SK-MEL-5 (cell line): Measurements from ENCODE around the gene ARHGAP23. TPM values are rescaled to one million over a fixed set of nuclear protein-coding genes. Genes with fewer than 3 reads are reported as not detected.

Experiments
- DNase-seq: peaks from one replicate; pipeline ENCODE4 v3.0.0-alpha.2; 2016; ENCODE audit warnings: low read depth, low spot score
- in situ Hi-C: cut with HindIII; loops from 2 replicates; pipeline ENCODE4 v1.10.0; 2016; ENCODE audit warnings: low sequenced_read_pairs, high pct_unique_total_duplicates, low pct_unique_long_range_greater_than_20kb
- total RNA-seq: library from RNA; depleted of rRNA; stranded (reverse); fragments of >200 nt; shearing (Covaris generic); gene quantifications from 2 replicates; pipeline ENCODE4 v1.2.3, GENCODE V29; 2014

Gene ARHGAP23
- total RNA-seq, 1 experiment from 2014 or later, result 0.34 TPM

GRCh38 chr17:38544839-38545209 is 116.6 kb downstream of the ARHGAP23 start:
- in situ Hi-C loops, result no loop called here
- peak; percentile 33 for DNase-seq

- in situ Hi-C loops, result no loop called here
- no peak for DNase-seq
Observed at GRCh38 chr17:38545531-38546225, 117.4 kb downstream of the ARHGAP23 start.

GRCh38 chr17:38546396-38546795 is 118.1 kb downstream of the ARHGAP23 start:
- in situ Hi-C loops, result no loop called here

GRCh38 chr17:38547444-38547843 is 119.2 kb downstream of the ARHGAP23 start:
- in situ Hi-C loops, result no loop called here
- DNase-seq, result no peak

More at GRCh38 chr17:38546396-38546795, 118.1 kb downstream of the ARHGAP23 start:
- no peak for DNase-seq

- in situ Hi-C loops, result no loop called here
- DNase-seq, result no peak
Observed at GRCh38 chr17:38549285-38549684, 121.0 kb downstream of the ARHGAP23 start.

- in situ Hi-C loops, result no loop called here
- no peak for DNase-seq
Observed at GRCh38 chr17:38550661-38551060, 122.4 kb downstream of the ARHGAP23 start.

GRCh38 chr17:38551121-38551520 is 122.9 kb downstream of the ARHGAP23 start:
- in situ Hi-C loops, result no loop called here
- no peak for DNase-seq

- no peak for DNase-seq
- in situ Hi-C loops, result no loop called here
Observed at GRCh38 chr17:38552343-38552742, 124.1 kb downstream of the ARHGAP23 start.

- no peak for DNase-seq
- in situ Hi-C loops, result no loop called here
Observed at GRCh38 chr17:38554430-38555350, 126.4 kb downstream of the ARHGAP23 start.

GRCh38 chr17:38556239-38556638 is 128.0 kb downstream of the ARHGAP23 start:
- in situ Hi-C loops, result no loop called here
- no peak for DNase-seq

- in situ Hi-C loops, result no loop called here
- DNase-seq, result no peak
Observed at GRCh38 chr17:38557396-38557795, 129.1 kb downstream of the ARHGAP23 start.

GRCh38 chr17:38557836-38558727 is 129.8 kb downstream of the ARHGAP23 start:
- in situ Hi-C loops, result no loop called here
- peak; percentile 96 for DNase-seq

GRCh38 chr17:38558728-38559050 is 130.4 kb downstream of the ARHGAP23 start:
- peak; percentile 14 for DNase-seq
- in situ Hi-C loops, result no loop called here

GRCh38 chr17:38559051-38559879 is 131.0 kb downstream of the ARHGAP23 start:
- in situ Hi-C loops, result no loop called here
- peak; percentile 88 for DNase-seq

- no peak for DNase-seq
- in situ Hi-C loops, result no loop called here
Observed at GRCh38 chr17:38559880-38560230, 131.6 kb downstream of the ARHGAP23 start.

- in situ Hi-C loops, result no loop called here
- DNase-seq, result no peak
Observed at GRCh38 chr17:38560503-38561318, 132.4 kb downstream of the ARHGAP23 start.
